GM12878 (cell line): ENCODE measurements around the gene RTN3. TPM values are rescaled to one million over a fixed set of nuclear protein-coding genes. Genes with fewer than 3 reads are reported as not detected.

Source experiments
- ATAC-seq: fragments of 200-7000 bp; cut with Tn5 transposase; 3 replicates; pipeline ENCODE4 v1.9.1; 2020; ENCODE audit warnings: mild to moderate bottlenecking, moderate library complexity
- BruUV-seq: library from RNA; stranded (reverse); fragments of 400-500 nt; replicated peaks from 2 replicates; lab custom pipeline; 2021; lab: Mats Ljungman, UMichigan
- CTCF ChIA-PET: fragments of 300-600 bp; sonication (Branson Sonifier 250); formaldehyde crosslinking; extraction: SDS; loops from one replicate; lab custom pipeline; 2021; ENCODE audit warnings: inconsistent platforms; lab: Yijun Ruan, JAX
- POLR2A ChIA-PET: fragments of 350-600 bp; formaldehyde crosslinking; extraction: SDS; loops from one replicate; lab custom pipeline; 2021; ENCODE audit warnings: inconsistent platforms; lab: Charles Lee
- RAD21 ChIA-PET: fragments of 300-600 bp; sonication (Branson Sonifier 250); formaldehyde crosslinking; loops from one replicate; lab custom pipeline; 2023; ENCODE audit warnings: antibody characterized with exemption; ENCODE audit not compliant: unreplicated experiment; lab: Charles Lee
- SMC1A ChIA-PET: fragments of 300-600 bp; sonication (Branson Sonifier 250); formaldehyde crosslinking; loops from one replicate; lab custom pipeline; 2023; ENCODE audit not compliant: unreplicated experiment, uncharacterized antibody; lab: Charles Lee
- DNase-seq: peaks from one replicate; pipeline ENCODE4 v3.0.0-alpha.2; 2011; ENCODE audit warnings: low read depth, low spot score
- FAIRE-seq: peaks from 3 replicates; lab custom pipeline; 2011; peaks lifted over from hg19 to GRCh38; lab: Jason Lieb, UNC
- H2AFZ ChIP-seq: 2 replicates; pipeline ENCODE4 v1.6.0; 2011; ENCODE audit warnings: low read depth, low read length, control low read depth; ENCODE audit not compliant: control insufficient read depth
- H3K27ac ChIP-seq: 2 replicates; pipeline ENCODE4 v1.5.1; 2011; ENCODE audit warnings: control low read depth; ENCODE audit not compliant: control insufficient read depth, insufficient read depth
- H3K27me3 ChIP-seq, 2 experiments: replicated peaks in 1 of 2; 2 replicates each; pipeline versions ENCODE4 v1.6.0 to v1.6.1; 2011; ENCODE audit warnings: low read length in 1 of 2; ENCODE audit not compliant: control insufficient read depth in 2 of 2, insufficient read depth in 2 of 2
- H3K36me3 ChIP-seq, 2 experiments: 2 replicates each; pipeline ENCODE4 v1.5.1; 2011; ENCODE audit warnings: low read length in 1 of 2; ENCODE audit not compliant: control insufficient read depth in 2 of 2, insufficient read depth in 2 of 2
- H3K4me1 ChIP-seq: 2 replicates; pipeline ENCODE4 v1.6.1; 2011; ENCODE audit warnings: mild to moderate bottlenecking, low read length, moderate library complexity, mixed read lengths; ENCODE audit not compliant: control insufficient read depth, insufficient read depth
- H3K4me2 ChIP-seq: 2 replicates; pipeline ENCODE4 v1.6.0; 2011; ENCODE audit warnings: control low read depth; ENCODE audit not compliant: control insufficient read depth, insufficient read depth
- H3K4me3 ChIP-seq: fragments of 200-600 bp; sonication (generic); 2 replicates; pipeline ENCODE4 v1.5.1; 2016
- H3K79me2 ChIP-seq: 2 replicates; pipeline ENCODE4 v1.6.0; 2011; ENCODE audit warnings: low read length; ENCODE audit not compliant: control insufficient read depth, insufficient read depth
- H3K9ac ChIP-seq: 2 replicates; pipeline ENCODE4 v1.8.0; 2011; ENCODE audit warnings: low read length, control low read depth, mixed read lengths; ENCODE audit not compliant: control insufficient read depth, insufficient read depth
- H3K9me3 ChIP-seq: replicated peaks from 3 replicates; pipeline ENCODE4 v1.5.1; 2011; ENCODE audit warnings: mild to moderate bottlenecking, low read length; ENCODE audit not compliant: control insufficient read depth, insufficient read depth
- H4K20me1 ChIP-seq: 2 replicates; pipeline ENCODE4 v1.6.0; 2011; ENCODE audit not compliant: control insufficient read depth, insufficient read depth
- ASH2L ChIP-seq: fragments of 300-600, 200-600 bp; sonication (generic); IDR thresholded peaks from 2 replicates; pipeline ENCODE4 v1.6.1; 2017; ENCODE audit warnings: low read depth, mild to moderate bottlenecking, borderline replicate concordance
- CEBPB ChIP-seq, 2 experiments: fragments of 150-350 bp in 1 of 2; IDR thresholded peaks; 2 replicates each; pipeline ENCODE4 v1.6.1; 2012 to 2014; ENCODE audit warnings: low read depth in 2 of 2, low read length in 2 of 2, borderline replicate concordance in 1 of 2, inconsistent platforms in 1 of 2
- CHD4 ChIP-seq: fragments of 200-600 bp; sonication (generic); IDR thresholded peaks from 2 replicates; pipeline ENCODE4 v1.6.1; 2016; ENCODE audit warnings: mild to moderate bottlenecking
- CTCF ChIP-seq, 3 experiments: IDR thresholded peaks in 2 of 3; conservative IDR thresholded peaks in 1 of 3; 2 replicates each; pipeline ENCODE4 v1.5.1; 2011; ENCODE audit warnings: low read depth in 3 of 3, low read length in 3 of 3, mild to moderate bottlenecking in 3 of 3, control low read depth in 2 of 3, moderate library complexity in 2 of 3, inconsistent platforms in 1 of 3, mixed read lengths in 1 of 3; ENCODE audit not compliant: control insufficient read depth in 2 of 3, insufficient read depth in 1 of 3; ENCODE audit errors: extremely low read depth in 1 of 3
- JUNB ChIP-seq: IDR thresholded peaks from 2 replicates; pipeline ENCODE4 v1.6.1; 2016; ENCODE audit warnings: antibody characterized with exemption, mild to moderate bottlenecking
- RUNX3 ChIP-seq: IDR thresholded peaks from 2 replicates; pipeline ENCODE4 v1.6.1; 2012; ENCODE audit warnings: low read length, inconsistent platforms
- ZNF687 ChIP-seq: fragments of 450-650 bp; IDR thresholded peaks from 2 replicates; pipeline ENCODE4 v1.6.1; 2017; ENCODE audit warnings: mild to moderate bottlenecking, moderate library complexity
- WGBS: methylation state at CpG from one replicate; pipeline ENCODE4 v1.1.6; 2016; ENCODE audit warnings: low lambda C conversion rate; ENCODE audit not compliant: insufficient replicate concordance, insufficient coverage; ENCODE audit errors: missing lambda C conversion rate; 5-methylcytosine and 5-hydroxymethylcytosine counted together
- in situ Hi-C: fragments of 300-500 bp; cut with MboI; formaldehyde crosslinking; loops from 9 replicates; pipeline ENCODE4 v1.14.3; 2018; ENCODE audit warnings: mixed read lengths
- intact Hi-C: fragments of 100-400 bp; cut with micrococcal nuclease; formaldehyde crosslinking; loops from one replicate; pipeline ENCODE4 v1.14.2; 2022; ENCODE audit not compliant: unreplicated experiment
- polyA plus RNA-seq, 11 experiments: library from polyadenylated mRNA; depleted of rRNA in 4 of 11; unstranded in 6 of 11; stranded (reverse) in 5 of 11; fragments of >200 nt; fragmentation: Nextera tagmentation in 4 of 11; fragmentation: Illumina TruSeq in 1 of 11; extraction: Ambion mirVana in 4 of 11; extraction: Trizol in 1 of 11; gene quantifications; 1 replicate in 1 of 11; 2 replicates in 10 of 11; pipeline versions ENCODE4 v1.2.1 to v1.2.3, GENCODE V29; 2011 to 2016; ENCODE audit warnings: inconsistent platforms in 2 of 11, missing spikeins in 2 of 11, low read depth in 1 of 11
- total RNA-seq, 4 experiments: library from RNA; depleted of rRNA in 3 of 4; stranded (reverse); fragments of >200 nt in 3 of 4; fragmentation: Illumina TruSeq in 1 of 4; extraction: Trizol in 1 of 4; gene quantifications; 2 replicates each; pipeline versions ENCODE4 v1.2.1 to v1.2.3, GENCODE V29; 2013 to 2021
- TF ChIP-seq, protein P1 (sequence below): IDR thresholded peaks from 2 replicates; pipeline ENCODE4 v1.6.1; 2012; ENCODE audit warnings: improper control_type of control experiment, low read depth, low read length; ENCODE audit not compliant: insufficient replicate concordance

The RTN3 gene
- total and polyA plus RNA-seq, 10 of the 15 experiments (the other 5 are each of a cell fraction or from before 2014, with no cell fraction given) = 22.9 to 64.2 (median 47.0) TPM

DNA sequence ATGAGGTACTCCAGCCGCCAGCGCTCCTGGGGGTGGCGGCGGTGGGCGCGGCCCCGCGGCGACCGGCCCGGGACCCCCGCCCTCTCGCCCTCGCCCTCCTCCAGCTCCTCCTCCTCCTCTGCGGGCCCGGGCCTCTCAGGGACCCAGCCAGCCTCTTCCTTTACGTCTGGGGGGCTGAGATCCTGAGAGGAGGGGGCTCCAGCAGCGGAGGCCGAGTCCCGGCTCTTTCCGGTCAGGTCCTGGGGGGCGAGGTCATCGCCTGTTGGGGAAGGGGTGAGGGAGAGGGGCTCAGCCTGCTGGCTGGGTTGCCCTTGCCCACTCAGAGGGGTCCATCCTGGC, 83.0 kb downstream of the RTN3 start:
- H4K20me1 ChIP-seq = peaks cover 5% of the 10 kb centered on the region; the same call in 1 of the 2 replicates
- no peak overlapping the region for H2AFZ ChIP-seq
- DNase-seq = no peak
- RAD21 ChIA-PET = no interaction called here
- H3K9me3 ChIP-seq = no peaks in the 10 kb centered on the region
- peaks cover 0 to 3% of the 10 kb centered on the region in 2 experiments; a peak in 2 of 4 replicates for H3K36me3 ChIP-seq
- H3K4me2 ChIP-seq = no peak overlapping the region
- H3K9ac ChIP-seq = no peak overlapping the region
- intact Hi-C loops = no loop called here
- peaks cover 3% of the 10 kb centered on the region; the same call in 1 of the 2 replicates for H3K4me1 ChIP-seq
- no peak for FAIRE-seq
- WGBS = 80% methylated on average over 2 of the region's 23 CpGs
- SMC1A ChIA-PET = no interaction called here
- TF ChIP-seq CTCF (IDR thresholded peaks at IDR 0.05 in 2 of 3, conservative IDR thresholded peaks at IDR 0.05 in 1 of 3; ENCODE audit: control insufficient read depth in 2 of 3, extremely low read depth in 1 of 3, insufficient read depth in 1 of 3, low read depth in 3 of 3, low read length in 3 of 3) = no peak
- no peak for TF ChIP-seq CHD4
- TF ChIP-seq JUNB = no peak
- TF ChIP-seq ASH2L = no peak
- TF ChIP-seq ZNF687 = no peak
- TF ChIP-seq CEBPB (IDR thresholded peaks at IDR 0.05; ENCODE audit: borderline replicate concordance in 1 of 2, low read depth in 2 of 2, low read length in 2 of 2) = no peak
- TF ChIP-seq, protein P1, sequence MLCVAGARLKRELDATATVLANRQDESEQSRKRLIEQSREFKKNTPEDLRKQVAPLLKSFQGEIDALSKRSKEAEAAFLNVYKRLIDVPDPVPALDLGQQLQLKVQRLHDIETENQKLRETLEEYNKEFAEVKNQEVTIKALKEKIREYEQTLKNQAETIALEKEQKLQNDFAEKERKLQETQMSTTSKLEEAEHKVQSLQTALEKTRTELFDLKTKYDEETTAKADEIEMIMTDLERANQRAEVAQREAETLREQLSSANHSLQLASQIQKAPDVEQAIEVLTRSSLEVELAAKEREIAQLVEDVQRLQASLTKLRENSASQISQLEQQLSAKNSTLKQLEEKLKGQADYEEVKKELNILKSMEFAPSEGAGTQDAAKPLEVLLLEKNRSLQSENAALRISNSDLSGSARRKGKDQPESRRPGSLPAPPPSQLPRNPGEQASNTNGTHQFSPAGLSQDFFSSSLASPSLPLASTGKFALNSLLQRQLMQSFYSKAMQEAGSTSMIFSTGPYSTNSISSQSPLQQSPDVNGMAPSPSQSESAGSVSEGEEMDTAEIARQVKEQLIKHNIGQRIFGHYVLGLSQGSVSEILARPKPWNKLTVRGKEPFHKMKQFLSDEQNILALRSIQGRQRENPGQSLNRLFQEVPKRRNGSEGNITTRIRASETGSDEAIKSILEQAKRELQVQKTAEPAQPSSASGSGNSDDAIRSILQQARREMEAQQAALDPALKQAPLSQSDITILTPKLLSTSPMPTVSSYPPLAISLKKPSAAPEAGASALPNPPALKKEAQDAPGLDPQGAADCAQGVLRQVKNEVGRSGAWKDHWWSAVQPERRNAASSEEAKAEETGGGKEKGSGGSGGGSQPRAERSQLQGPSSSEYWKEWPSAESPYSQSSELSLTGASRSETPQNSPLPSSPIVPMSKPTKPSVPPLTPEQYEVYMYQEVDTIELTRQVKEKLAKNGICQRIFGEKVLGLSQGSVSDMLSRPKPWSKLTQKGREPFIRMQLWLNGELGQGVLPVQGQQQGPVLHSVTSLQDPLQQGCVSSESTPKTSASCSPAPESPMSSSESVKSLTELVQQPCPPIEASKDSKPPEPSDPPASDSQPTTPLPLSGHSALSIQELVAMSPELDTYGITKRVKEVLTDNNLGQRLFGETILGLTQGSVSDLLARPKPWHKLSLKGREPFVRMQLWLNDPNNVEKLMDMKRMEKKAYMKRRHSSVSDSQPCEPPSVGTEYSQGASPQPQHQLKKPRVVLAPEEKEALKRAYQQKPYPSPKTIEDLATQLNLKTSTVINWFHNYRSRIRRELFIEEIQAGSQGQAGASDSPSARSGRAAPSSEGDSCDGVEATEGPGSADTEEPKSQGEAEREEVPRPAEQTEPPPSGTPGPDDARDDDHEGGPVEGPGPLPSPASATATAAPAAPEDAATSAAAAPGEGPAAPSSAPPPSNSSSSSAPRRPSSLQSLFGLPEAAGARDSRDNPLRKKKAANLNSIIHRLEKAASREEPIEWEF = no peak
- no peak for TF ChIP-seq RUNX3
- TF ChIP-seq, all 136 proteins: peak for 0
- Histone ChIP-seq H3K4me3 (no peak overlapping the region), H3K27me3 (no peaks in the 10 kb centered on the region; a peak in 1 of 4 replicates), H3K79me2 (no peaks in the 10 kb centered on the region; the same call in 1 of the 2 replicates), H3K27ac (no peak overlapping the region)
- in situ Hi-C loops = no loop called here
- CTCF ChIA-PET = no interaction called here
- no peak for ATAC-seq
- POLR2A ChIA-PET = no interaction called here
- BruUV-seq = no TSS peak
